OCI-LY7 (cell line): Measurements from ENCODE around the gene SLC44A3. TPM values are rescaled to one million over a fixed set of nuclear protein-coding genes. Genes with fewer than 3 reads are reported as not detected.

Source experiments
- BruUV-seq: library from RNA; stranded (reverse); fragments of 400-500 nt; replicated peaks from 2 replicates; lab custom pipeline; 2021; lab: Mats Ljungman, UMichigan
- CTCF ChIA-PET: fragments of 300-600 bp; sonication (Branson Sonifier 250); formaldehyde crosslinking; loops from one replicate; lab custom pipeline; 2022; ENCODE audit warnings: antibody characterized with exemption; ENCODE audit not compliant: unreplicated experiment; lab: Charles Lee
- POLR2A ChIA-PET: fragments of 300-600 bp; sonication (Branson Sonifier 250); formaldehyde crosslinking; loops from one replicate; lab custom pipeline; 2022; ENCODE audit warnings: antibody characterized with exemption; lab: Charles Lee
- DNase-seq: peaks from one replicate; pipeline ENCODE4 v3.0.0-alpha.2; 2015; ENCODE audit warnings: low spot score
- H2AFZ ChIP-seq: fragments of 200-600 bp; sonication (generic), shearing (Covaris generic); 2 replicates; pipeline ENCODE4 v1.6.1; 2014; ENCODE audit warnings: mild to moderate bottlenecking, antibody characterized with exemption, low read length, moderate library complexity
- H3K27ac ChIP-seq: fragments of 200-600 bp; sonication (generic); 2 replicates; pipeline ENCODE4 v1.5.1; 2014; ENCODE audit warnings: mixed run types, low read depth, mild to moderate bottlenecking, moderate library complexity, low read length, inconsistent platforms; ENCODE audit not compliant: poor library complexity, severe bottlenecking
- H3K36me3 ChIP-seq: fragments of 200-600 bp; sonication (generic); 2 replicates; pipeline ENCODE4 v1.6.1; 2014; ENCODE audit warnings: mild to moderate bottlenecking, antibody characterized with exemption, low read length, moderate library complexity, mixed read lengths; ENCODE audit not compliant: insufficient read depth
- H3K4me1 ChIP-seq: fragments of 200-600 bp; sonication (generic); 2 replicates; pipeline ENCODE4 v1.5.1; 2014; ENCODE audit warnings: mild to moderate bottlenecking, low read length; ENCODE audit not compliant: insufficient read depth, poor library complexity, severe bottlenecking
- H3K4me2 ChIP-seq: fragments of 200-600 bp; sonication (generic); 2 replicates; pipeline ENCODE4 v1.6.1; 2014; ENCODE audit warnings: mild to moderate bottlenecking, low read length
- H3K4me3 ChIP-seq: fragments of 200-600 bp; sonication (generic); 2 replicates; pipeline ENCODE4 v1.5.1; 2014; ENCODE audit warnings: mild to moderate bottlenecking, low read depth, low read length; ENCODE audit not compliant: poor library complexity, severe bottlenecking
- H3K79me2 ChIP-seq: fragments of 200-600 bp; sonication (generic); 2 replicates; pipeline ENCODE4 v1.6.1; 2016; ENCODE audit warnings: low read depth, mild to moderate bottlenecking, low read length, moderate library complexity, mixed read lengths; ENCODE audit not compliant: insufficient read depth
- H3K9me2 ChIP-seq: fragments of 200-600 bp; sonication (generic); 2 replicates; pipeline ENCODE4 v1.6.1; 2016; ENCODE audit warnings: mild to moderate bottlenecking, low read length, mixed read lengths; ENCODE audit not compliant: insufficient read depth
- H3K9me3 ChIP-seq: fragments of 200-600 bp; sonication (generic); 2 replicates; pipeline ENCODE4 v1.6.1; 2014; ENCODE audit warnings: mild to moderate bottlenecking, mixed run types, low read length, mixed read lengths
- H4K20me1 ChIP-seq: fragments of 200-600 bp; sonication (generic); 2 replicates; pipeline ENCODE4 v1.6.1; 2014; ENCODE audit warnings: mild to moderate bottlenecking, antibody characterized with exemption, low read length, moderate library complexity, mixed read lengths; ENCODE audit not compliant: insufficient read depth
- EZH2phosphoT487 ChIP-seq: fragments of 200-600 bp; sonication (generic); IDR thresholded peaks from 2 replicates; pipeline ENCODE4 v1.6.1; 2018; ENCODE audit warnings: low read depth, borderline replicate concordance, mild to moderate bottlenecking, mixed run types, antibody characterized with exemption, low read length, moderate library complexity, mixed read lengths
- intact Hi-C: fragments of 100-400 bp; cut with micrococcal nuclease; formaldehyde crosslinking; loops from one replicate; pipeline ENCODE4 v1.10.0; 2022; ENCODE audit not compliant: unreplicated experiment
- total RNA-seq, 2 experiments: library from RNA; depleted of rRNA in 1 of 2; stranded (reverse); fragments of >200 nt in 1 of 2; shearing (Covaris generic) in 1 of 2; gene quantifications; 2 replicates each; pipeline ENCODE4 v1.2.3, GENCODE V29; 2014 to 2022
- TF ChIP-seq, protein P1 (sequence below): fragments of 200-600 bp; sonication (generic); conservative IDR thresholded peaks from 2 replicates; pipeline ENCODE4 v1.5.1; 2014; ENCODE audit warnings: mild to moderate bottlenecking, antibody characterized with exemption, low read length, moderate library complexity, mixed read lengths

SLC44A3 gene
- total RNA-seq, 2 experiments from 2014 or later: not detected

DNA sequence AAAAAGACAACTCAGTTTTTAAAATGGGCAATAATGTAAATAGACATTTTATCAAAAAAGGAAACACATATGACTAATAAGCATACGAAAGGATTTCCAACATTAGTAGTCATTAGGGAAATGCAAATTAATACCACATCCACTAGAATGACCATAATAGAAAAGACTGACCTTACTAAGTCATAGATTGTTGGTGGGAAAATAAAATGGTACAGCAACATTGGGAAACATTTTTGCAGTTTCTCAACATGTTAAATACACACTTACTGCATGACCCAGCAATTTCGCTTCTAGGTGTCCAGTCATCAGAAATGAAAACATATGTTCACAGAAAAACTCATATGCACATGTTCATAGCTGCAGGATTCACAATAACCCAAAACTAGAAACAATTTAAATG is 29.9 kb upstream of the SLC44A3 start:
- intact Hi-C loops: no loop called here
- TF ChIP-seq, protein P1, sequence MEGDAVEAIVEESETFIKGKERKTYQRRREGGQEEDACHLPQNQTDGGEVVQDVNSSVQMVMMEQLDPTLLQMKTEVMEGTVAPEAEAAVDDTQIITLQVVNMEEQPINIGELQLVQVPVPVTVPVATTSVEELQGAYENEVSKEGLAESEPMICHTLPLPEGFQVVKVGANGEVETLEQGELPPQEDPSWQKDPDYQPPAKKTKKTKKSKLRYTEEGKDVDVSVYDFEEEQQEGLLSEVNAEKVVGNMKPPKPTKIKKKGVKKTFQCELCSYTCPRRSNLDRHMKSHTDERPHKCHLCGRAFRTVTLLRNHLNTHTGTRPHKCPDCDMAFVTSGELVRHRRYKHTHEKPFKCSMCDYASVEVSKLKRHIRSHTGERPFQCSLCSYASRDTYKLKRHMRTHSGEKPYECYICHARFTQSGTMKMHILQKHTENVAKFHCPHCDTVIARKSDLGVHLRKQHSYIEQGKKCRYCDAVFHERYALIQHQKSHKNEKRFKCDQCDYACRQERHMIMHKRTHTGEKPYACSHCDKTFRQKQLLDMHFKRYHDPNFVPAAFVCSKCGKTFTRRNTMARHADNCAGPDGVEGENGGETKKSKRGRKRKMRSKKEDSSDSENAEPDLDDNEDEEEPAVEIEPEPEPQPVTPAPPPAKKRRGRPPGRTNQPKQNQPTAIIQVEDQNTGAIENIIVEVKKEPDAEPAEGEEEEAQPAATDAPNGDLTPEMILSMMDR: no peak
- TF ChIP-seq EZH2phosphoT487: no peak
- no peaks in the 10 kb centered on the region for H3K9me2 ChIP-seq
- POLR2A ChIA-PET: no interaction called here
- no peaks in the 10 kb centered on the region for H3K79me2 ChIP-seq
- H3K36me3 ChIP-seq: no peaks in the 10 kb centered on the region; the same call in 1 of the 2 replicates
- BruUV-seq: no TSS peak
- H3K27ac ChIP-seq: no peak overlapping the region
- no peaks in the 10 kb centered on the region for H4K20me1 ChIP-seq
- no peak overlapping the region for H3K4me3 ChIP-seq
- H2AFZ ChIP-seq: no peak overlapping the region
- no peak for DNase-seq
- no peak overlapping the region for H3K4me2 ChIP-seq
- peaks cover 16% of the 10 kb centered on the region; the same call in 1 of the 2 replicates for H3K9me3 ChIP-seq
- peaks cover 23% of the 10 kb centered on the region for H3K4me1 ChIP-seq
- CTCF ChIA-PET: no interaction called here

DNA sequence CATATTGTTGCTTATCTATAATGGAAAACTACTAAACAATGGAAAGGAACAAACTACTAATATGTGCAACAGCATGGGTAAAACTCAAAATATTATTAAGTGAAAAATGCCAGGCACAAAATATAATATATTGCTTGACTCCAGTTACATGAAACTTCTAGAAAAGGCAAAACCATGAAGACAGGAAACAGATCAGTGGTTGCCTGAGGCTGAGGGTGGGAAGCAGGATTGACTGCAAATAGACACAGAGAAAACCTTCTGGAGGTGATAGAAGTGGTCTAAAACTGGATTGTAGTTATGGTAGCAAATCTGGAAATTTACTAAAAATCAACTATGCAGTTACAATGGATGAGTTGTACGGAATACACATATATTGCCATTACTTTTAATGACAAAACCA is 29.5 kb upstream of the SLC44A3 start:
- Histone ChIP-seq H3K36me3 (no peaks in the 10 kb centered on the region; the same call in 1 of the 2 replicates), H3K27ac (no peak overlapping the region), H4K20me1 (no peaks in the 10 kb centered on the region), H3K4me1 (peaks cover 27% of the 10 kb centered on the region), H3K9me3 (peaks cover 16% of the 10 kb centered on the region; the same call in 1 of the 2 replicates), H3K79me2 (no peaks in the 10 kb centered on the region), H2AFZ (no peak overlapping the region), H3K4me3 (no peak overlapping the region), H3K9me2 (no peaks in the 10 kb centered on the region), H3K4me2 (no peak overlapping the region)
- ChIA-PET POLR2A (interaction anchor here (0.6 kb wide), 1 partner anchor 974 kb away, joined by 3 read pairs; no protein-coding TSS in a partner anchor), CTCF (no interaction called here)
- intact Hi-C loops: no loop called here
- BruUV-seq: no TSS peak
- no peak for DNase-seq
- TF ChIP-seq, protein P1: no peak
- no peak for TF ChIP-seq EZH2phosphoT487

DNA sequence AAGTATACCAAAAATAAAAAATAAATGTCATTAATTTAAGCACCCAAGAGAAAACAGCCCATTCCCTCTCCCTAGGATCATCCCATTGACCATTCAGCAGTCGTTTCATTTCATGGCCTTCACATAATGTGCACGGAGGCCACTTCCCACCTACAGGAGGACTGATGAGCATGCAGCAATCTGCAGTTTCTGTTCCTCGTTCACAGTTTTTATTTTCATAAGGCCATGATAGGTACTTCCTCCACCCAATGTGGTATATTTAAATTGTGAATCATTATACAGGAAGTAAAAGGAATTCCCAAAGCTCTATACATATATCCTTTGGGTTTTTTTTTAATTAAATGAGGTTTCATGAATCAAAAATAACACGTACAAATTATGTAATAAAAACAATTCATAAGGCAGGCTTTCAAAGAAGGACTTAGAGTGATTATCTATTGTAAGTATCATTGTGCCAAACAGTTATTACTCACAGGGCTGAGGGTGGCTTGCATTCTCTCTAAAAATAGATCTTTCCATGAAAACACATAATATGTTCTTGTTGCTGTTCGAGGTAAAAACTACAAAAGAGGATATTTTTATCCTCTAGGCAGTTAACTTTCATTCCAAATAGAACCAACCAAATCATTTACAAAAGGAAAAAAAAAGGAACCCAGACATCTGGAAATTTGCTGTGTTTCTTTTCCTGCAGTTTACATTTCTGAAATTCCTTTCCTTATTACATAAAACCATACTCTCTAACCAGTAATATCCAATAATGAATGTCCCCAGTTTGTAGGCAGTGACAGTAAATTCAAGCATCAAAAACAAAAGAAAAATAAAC is 27.5 kb upstream of the SLC44A3 start:
- ChIA-PET CTCF (no interaction called here), POLR2A (no interaction called here)
- no peak overlapping the region for H3K27ac ChIP-seq
- H3K36me3 ChIP-seq: no peaks in the 10 kb centered on the region; the same call in 1 of the 2 replicates
- BruUV-seq: no TSS peak
- H3K4me2 ChIP-seq: peak overlapping the region; percentile 25
- no peak for TF ChIP-seq EZH2phosphoT487
- TF ChIP-seq, protein P1: peak; percentile 46
- H3K4me1 ChIP-seq: peaks cover 30% of the 10 kb centered on the region
- H3K9me2 ChIP-seq: no peaks in the 10 kb centered on the region
- intact Hi-C loops: no loop called here
- H2AFZ ChIP-seq: peak overlapping the region; percentile 66
- peaks cover 16% of the 10 kb centered on the region; the same call in 1 of the 2 replicates for H3K9me3 ChIP-seq
- DNase-seq: peak; percentile 75
- H3K4me3 ChIP-seq: no peak overlapping the region
- H4K20me1 ChIP-seq: no peaks in the 10 kb centered on the region
- no peaks in the 10 kb centered on the region for H3K79me2 ChIP-seq
